ENCODE measurements around the gene ZMAT5.
A peak's percentile ranks its signal among the peaks of the same experiment; 100 is the strongest.

The ZMAT5 gene

GRCh38 chr22:29766632-29767170 is at the start of gene ZMAT5:
Gene ZMAT5, minus strand, starts transcription at chr22:29767007. Its CDS starts 18,463 bp downstream, at chr22:29748544.
- peak; percentile 97 for DNase-seq

GRCh38 chr22:29816539-29816938 is 49.7 kb upstream of the ZMAT5 start:
- peak; percentile 40 for DNase-seq

- peak; percentile 18 for DNase-seq
Measured at GRCh38 chr22:29816128-29816527, 49.3 kb upstream of the ZMAT5 start.

- DNase-seq = no peak
Measured at GRCh38 chr22:29815580-29815979, 48.8 kb upstream of the ZMAT5 start.

GRCh38 chr22:29814003-29814402 is 47.2 kb upstream of the ZMAT5 start:
- no peak for DNase-seq

GRCh38 chr22:29813563-29813962 is 46.8 kb upstream of the ZMAT5 start:
- no peak for DNase-seq

- no peak for DNase-seq
Measured at GRCh38 chr22:29813126-29813525, 46.3 kb upstream of the ZMAT5 start.

GRCh38 chr22:29811377-29811776 is 44.6 kb upstream of the ZMAT5 start:
- DNase-seq = no peak

- no peak for DNase-seq
Measured at GRCh38 chr22:29810216-29810615, 43.4 kb upstream of the ZMAT5 start.

- DNase-seq = no peak
Measured at GRCh38 chr22:29806196-29806595, 39.4 kb upstream of the ZMAT5 start.

- DNase-seq = no peak
Measured at GRCh38 chr22:29804985-29805384, 38.2 kb upstream of the ZMAT5 start.

- DNase-seq = no peak
Measured at GRCh38 chr22:29803190-29803589, 36.4 kb upstream of the ZMAT5 start.

- DNase-seq = no peak
Measured at GRCh38 chr22:29801796-29802195, 35.0 kb upstream of the ZMAT5 start.

GRCh38 chr22:29801153-29801552 is 34.3 kb upstream of the ZMAT5 start:
- no peak for DNase-seq

GRCh38 chr22:29799217-29799680 is 32.4 kb upstream of the ZMAT5 start:
- no peak for DNase-seq

GRCh38 chr22:29798801-29799200 is 32.0 kb upstream of the ZMAT5 start:
- DNase-seq = no peak

- DNase-seq = no peak
Measured at GRCh38 chr22:29798318-29798717, 31.5 kb upstream of the ZMAT5 start.

GRCh38 chr22:29797351-29797750 is 30.5 kb upstream of the ZMAT5 start:
- no peak for DNase-seq

GRCh38 chr22:29795663-29796062 is 28.9 kb upstream of the ZMAT5 start:
- DNase-seq = no peak

GRCh38 chr22:29793396-29793795 is 26.6 kb upstream of the ZMAT5 start:
- DNase-seq = no peak

- DNase-seq = no peak
Measured at GRCh38 chr22:29790061-29790460, 23.3 kb upstream of the ZMAT5 start.

GRCh38 chr22:29788339-29789279 is 21.8 kb upstream of the ZMAT5 start:
- DNase-seq = no peak

- no peak for DNase-seq
Measured at GRCh38 chr22:29787371-29787980, 20.7 kb upstream of the ZMAT5 start.

GRCh38 chr22:29786031-29786430 is 19.2 kb upstream of the ZMAT5 start:
- DNase-seq = no peak
